Stimulated activated CD8-positive, alpha-beta memory T cell treated with anti-CD3 and anti-CD28 coated beads, Interleukin-7, amount 100 ng/mL, for 4 hours (primary cell): ENCODE measurements around the gene PASK.

Experiments
- DNase-seq, 2 donors: peaks; one replicate each; pipeline ENCODE4 v3.0.0-alpha.2; 2020; ENCODE audit warnings: low read depth in 2 of 2

The PASK gene

GRCh38 chr2:241081643-241082340 lies 67.5 kb downstream of the PASK start:
- no peak for DNase-seq

DNA sequence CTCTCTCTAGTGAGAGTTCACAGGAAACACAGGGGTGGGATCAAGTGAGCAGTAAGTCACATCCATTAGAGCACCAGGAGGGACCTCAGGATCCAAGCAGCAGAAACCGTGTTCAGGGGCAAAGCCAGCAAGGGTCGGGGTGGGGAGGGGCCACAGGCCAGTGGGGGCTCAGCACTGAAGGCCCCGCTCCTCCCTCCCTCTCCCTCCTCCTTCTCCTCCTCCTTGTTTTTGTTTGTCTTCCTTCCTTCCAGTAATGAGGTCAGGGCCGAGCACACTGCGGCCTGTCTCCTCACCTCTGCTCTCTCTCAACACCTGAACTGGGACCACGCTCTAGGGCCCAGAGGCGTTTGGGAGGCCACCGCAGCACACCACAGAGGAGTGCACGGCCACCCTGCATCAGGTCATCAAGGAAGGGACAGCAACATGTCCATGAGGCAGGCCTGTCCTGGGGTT lies 68.1 kb downstream of the PASK start:
- DNase-seq, result no peak

DNA sequence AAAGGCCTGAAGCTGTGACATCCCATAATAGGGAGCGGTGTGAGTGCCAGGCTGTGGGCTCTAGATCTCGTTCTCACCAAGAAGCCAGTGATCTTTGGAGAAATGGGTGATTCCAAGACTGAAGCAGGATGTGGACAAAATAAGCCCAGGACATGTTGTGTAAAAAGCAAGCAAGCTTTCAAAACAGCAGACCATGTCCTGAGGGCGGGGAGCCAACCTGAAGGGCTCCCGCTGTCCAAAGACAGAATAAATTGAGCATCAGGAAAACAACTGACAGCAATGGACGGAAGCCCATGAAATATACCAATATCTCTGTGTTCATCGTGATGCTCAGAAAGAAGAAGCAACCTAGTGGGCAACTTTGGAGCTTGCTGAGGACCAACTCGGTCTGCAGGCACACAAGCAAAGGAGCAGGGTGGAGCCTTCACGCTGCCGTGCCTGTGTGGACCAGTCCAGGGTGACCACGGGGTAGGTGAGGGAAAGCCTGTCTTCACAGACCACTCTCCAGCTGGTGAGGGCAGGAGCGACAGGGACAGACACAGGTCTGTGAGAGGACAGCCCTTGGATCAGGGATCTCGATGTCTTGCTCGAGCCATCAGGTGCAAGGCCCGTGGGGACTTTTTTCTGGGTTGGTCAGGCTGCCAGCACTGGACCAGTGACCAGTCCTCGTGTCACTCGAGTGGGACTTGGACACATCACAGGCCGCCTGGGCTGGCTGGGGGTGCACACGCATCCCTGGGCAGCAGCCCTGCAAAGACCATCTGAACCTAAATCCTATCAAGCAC lies 68.7 kb downstream of the PASK start:
- no peak for DNase-seq

DNA sequence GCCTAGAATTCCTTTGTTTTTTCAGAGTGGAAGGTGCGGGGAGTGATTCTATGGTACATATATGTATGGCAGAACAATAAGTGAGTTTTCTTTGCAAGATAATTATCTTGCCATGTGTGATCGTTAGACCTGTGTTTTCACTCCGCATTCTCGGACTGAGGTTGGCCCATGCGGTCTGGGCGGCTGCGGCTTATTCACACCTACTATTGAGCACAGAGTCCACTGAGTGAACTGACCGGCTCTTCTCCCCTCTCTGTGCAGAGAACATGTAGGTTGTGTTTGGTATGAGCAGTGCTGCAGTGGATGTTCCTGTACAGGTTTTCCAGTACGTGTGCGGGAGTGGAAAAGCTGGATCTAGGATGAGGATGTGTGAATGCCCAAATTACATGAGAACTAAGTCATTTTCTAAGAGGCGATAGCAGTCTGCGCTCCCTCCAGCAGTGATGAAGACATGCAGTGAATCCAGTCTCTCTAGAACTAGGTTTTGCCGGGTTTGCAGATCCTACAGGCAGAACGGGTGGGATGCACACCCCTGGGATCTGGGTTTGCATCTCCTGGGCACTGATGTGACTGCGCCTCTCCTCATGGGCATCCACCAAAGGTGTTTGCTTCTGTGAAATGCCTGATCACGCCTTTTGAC lies 74.3 kb downstream of the PASK start:
- no peak for DNase-seq

GRCh38 chr2:241074065-241074818 lies 75.0 kb downstream of the PASK start:
- no peak for DNase-seq

GRCh38 chr2:241073166-241074064 lies 75.9 kb downstream of the PASK start:
- DNase-seq, result no peak

DNA sequence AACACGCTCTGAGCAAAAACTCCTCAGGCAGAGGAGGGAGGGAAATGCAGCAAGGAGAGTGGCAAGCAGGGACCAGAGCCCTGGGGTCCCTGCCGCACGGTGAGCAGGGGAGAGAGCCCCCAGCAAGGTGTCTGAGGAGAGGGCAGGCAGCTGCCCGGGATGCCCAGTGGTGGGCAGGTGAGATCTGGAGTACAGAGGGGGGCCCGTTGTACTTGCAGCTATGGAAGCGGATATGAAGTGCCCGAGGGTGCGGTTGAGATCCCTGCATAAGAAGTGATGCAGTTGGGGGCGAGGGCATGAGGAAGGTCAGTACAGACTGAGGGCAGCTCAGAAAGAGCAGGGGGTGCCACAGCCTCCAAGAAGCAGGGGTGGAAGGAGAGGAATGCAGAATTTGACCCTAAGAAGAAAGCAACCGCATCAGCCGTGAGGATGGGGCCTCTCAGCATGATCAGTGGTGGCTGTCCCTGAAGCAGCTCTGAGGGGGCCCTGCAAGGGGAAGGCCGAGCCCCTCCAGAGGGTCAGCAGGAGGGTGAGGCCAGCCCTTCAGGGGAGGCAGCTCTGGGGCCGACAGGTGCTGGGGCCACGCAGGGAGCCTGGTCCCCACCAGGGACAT lies 76.6 kb downstream of the PASK start:
- no peak for DNase-seq

DNA sequence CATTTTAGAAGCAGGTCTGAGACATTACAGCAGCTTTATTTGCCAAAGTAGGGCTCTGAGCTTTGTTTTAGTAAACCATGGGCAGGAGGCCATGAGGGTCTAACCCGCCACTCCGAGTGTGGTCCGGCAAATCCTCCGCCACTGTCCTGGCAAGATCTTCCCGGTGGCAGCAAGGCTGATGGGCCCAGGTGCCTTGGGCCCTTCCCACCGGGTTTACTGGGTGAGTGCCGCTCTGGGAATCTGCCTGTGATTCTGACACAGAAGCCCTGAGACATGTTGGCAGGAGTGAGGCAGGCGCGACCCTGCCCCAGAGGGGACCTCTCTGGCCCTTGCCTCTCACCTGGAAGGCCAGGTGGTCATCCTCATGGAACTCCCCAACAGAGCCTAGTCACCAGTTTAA lies 77.1 kb downstream of the PASK start:
- DNase-seq, result no peak

DNA sequence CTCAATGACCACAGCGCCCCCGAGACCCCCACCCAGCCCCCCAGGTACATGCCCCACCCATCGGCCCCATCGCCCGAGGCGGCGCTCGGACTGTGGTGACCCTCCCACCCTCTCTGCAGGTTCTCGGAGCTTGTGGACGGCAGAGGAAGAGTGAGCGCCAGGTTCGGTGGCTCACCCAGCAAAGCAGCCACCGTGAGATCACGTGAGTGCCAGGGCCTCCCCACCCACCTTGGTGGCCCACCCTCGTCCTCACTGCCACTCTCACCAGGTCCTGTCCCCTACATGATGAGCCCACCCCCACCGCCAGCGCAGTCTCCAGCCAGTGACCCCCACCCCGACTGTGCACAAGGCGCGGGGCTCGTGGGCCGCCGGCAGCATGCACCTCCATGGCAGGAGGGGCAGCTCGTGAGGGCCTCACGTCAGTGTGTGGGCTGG lies 77.6 kb downstream of the PASK start:
- DNase-seq, result no peak

DNA sequence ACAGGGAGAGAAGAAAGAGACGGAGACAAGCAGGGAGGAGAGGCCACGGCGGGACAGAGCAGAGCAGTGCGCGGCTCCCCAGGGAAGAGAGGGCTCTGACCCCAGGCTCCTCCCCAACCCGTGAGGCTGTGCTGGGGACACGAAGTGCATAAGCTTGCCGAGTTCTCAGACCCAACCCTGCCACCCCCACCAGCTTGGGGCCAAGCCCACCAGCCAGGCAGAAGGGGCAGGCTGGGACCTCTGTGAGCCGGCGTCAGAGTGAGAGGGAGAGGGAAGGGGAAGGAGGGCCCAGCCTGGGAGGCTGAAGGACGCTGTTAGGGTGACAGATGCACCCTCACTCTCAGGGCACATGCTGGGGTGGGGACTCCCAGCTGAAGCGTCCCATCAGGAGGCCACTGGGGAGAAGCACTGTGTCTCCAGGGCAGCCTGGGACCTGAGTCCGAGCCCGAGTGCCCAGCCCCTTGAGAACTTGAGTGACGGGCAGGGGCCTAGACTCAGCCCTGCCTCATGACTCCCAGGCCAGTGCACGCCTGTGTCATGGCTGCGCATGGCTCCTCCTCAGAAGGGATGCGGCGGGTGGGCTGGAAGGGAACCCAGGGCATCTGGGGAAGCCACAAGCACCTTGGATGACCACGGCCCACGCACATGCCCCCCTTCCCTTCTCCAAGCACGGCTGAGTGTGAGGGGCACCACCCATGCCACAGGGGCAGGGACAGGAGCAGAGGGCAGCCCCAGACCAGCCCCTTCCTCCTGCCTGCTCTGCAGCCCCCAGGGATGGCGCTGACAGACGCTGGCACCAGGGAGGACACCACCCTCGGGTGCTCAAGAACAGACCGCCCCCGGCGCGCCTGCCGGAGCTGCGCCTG lies 78.2 kb downstream of the PASK start:
- DNase-seq, result no peak

DNA sequence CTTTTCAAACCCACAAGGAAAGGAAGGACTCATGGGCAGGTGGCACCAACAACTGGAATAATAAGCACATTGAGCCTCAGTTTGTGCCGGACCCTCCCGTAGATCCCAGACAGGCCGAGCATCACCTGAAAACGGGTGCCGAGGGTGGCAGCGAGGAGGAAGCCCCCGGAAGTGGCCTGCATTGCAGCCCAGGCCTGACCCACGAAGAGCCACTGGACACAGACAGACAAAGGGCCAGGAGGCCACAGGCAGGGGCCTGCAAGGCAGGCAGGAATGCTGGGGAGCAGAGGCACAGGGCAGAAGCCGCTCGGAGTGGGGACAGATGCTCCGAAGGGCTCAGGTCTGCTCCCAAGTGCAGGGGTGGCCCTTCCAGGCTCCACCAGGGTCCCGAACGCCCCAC lies 78.9 kb downstream of the PASK start:
- no peak for DNase-seq

- DNase-seq, result no peak
Observed at GRCh38 chr2:241069821-241070281, 79.4 kb downstream of the PASK start.

- DNase-seq, result no peak
Observed at GRCh38 chr2:241068942-241069810, 80.1 kb downstream of the PASK start.

DNA sequence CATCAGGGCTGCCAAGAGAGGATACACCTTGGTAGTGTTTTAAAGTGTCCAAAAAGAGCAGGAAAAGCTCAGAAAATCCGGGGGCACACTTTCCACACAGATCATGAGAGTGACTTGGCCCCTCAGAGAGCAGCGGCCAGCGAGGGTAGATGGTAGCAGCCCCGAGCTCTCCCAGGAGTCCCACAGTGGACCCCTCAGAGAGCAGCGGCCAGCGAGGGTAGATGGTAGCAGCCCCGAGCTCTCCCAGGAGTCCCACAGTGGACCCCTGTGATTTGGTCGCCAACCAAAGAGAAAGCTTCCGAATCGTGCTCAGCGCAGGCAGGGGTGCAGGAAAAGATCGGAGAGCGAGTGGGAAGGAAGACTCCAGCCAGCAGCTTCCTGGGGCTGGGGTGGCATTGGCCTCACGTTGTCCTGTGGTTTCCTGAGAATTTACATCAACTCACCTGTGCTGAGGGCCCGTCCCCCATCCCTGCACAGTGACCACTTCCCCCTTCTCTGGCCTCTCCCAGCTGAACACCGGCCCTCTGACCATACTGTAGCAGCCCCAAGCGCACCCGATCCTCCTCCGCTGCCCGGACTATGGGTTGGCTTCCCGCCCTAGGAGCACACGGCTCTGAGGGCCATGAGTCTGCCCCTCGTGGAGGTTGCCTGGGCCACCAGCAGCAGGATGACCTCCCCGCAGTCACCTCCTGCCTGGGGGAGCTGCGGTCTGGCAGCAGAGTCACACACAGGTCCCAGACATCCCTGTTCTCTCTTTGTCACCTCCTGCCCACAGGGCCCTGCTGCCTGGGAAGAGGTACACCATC lies 80.9 kb downstream of the PASK start:
- DNase-seq, result no peak

GRCh38 chr2:241067501-241068135 lies 81.7 kb downstream of the PASK start:
- DNase-seq, result no peak

DNA sequence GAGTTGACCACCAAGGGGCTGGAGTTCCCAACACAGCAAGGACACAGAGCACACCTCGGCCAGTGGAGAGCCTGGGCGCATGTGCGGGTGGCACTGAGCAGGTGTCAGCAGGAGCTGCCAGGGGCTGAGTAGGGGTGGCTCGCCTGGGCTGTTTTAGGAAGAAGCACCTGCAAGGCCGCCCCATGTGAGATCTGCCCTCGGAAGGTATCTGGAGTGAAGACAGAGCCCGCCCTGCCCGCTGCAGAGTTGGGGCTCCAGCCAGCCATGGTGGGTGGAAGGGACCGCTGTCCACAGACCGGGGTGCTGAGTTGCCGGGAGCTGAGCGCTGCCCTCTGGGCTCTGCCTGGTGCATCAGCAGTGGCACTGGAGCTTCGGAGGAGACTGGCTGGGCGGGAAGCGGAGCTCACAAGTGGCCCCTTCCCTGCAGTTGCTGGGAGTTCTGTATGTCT lies 82.4 kb downstream of the PASK start:
- no peak for DNase-seq
